Measurements from ENCODE around the gene SPTBN1.

GRCh38 chr2:54512663-54513362, 56.7 kb downstream of the SPTBN1 start:
- TF ChIP-seq CTCF (IDR thresholded peaks at IDR 0.05; ENCODE audit: borderline replicate concordance, extremely low read depth, low read length, poor library complexity, severe bottlenecking) (no peak), EZH2 (IDR thresholded peaks at IDR 0.05; ENCODE audit: borderline replicate concordance, low read depth, low read length, severe bottlenecking) (no peak)

Data from DND-41 (cell line).